ENCODE results near the gene LGALS9.
A peak's percentile ranks its signal among the peaks of the same experiment; 100 is the strongest.
"Not testable (repeated sequence)": the region's sequence is repeated elsewhere in the genome, so short reads cannot be mapped to it uniquely, and the experiment has no call there.

Gene LGALS9

GRCh38 chr17:27654654-27655524 is 23.9 kb downstream of the LGALS9 start:
- DNase-seq (ENCODE audit: low spot score) = peak; percentile 58

- DNase-seq (ENCODE audit: low spot score) = not testable (repeated sequence)
Observed at GRCh38 chr17:27655525-27656111, 24.6 kb downstream of the LGALS9 start.

- DNase-seq (ENCODE audit: low spot score) = not testable (repeated sequence)
Observed at GRCh38 chr17:27656620-27657019, 25.6 kb downstream of the LGALS9 start.

GRCh38 chr17:27657620-27658019 is 26.6 kb downstream of the LGALS9 start:
- no peak for DNase-seq (ENCODE audit: low spot score)

- no peak for DNase-seq (ENCODE audit: low spot score)
Observed at GRCh38 chr17:27659683-27660082, 28.7 kb downstream of the LGALS9 start.

- no peak for DNase-seq (ENCODE audit: low spot score)
Observed at GRCh38 chr17:27660436-27660835, 29.4 kb downstream of the LGALS9 start.

- no peak for DNase-seq (ENCODE audit: low spot score)
Observed at GRCh38 chr17:27663936-27664605, 33.1 kb downstream of the LGALS9 start.

GRCh38 chr17:27664606-27664965 is 33.6 kb downstream of the LGALS9 start:
- no peak for DNase-seq (ENCODE audit: low spot score)

- DNase-seq (ENCODE audit: low spot score) = no peak
Observed at GRCh38 chr17:27665549-27665948, 34.6 kb downstream of the LGALS9 start.

- DNase-seq (ENCODE audit: low spot score) = not testable (repeated sequence)
Observed at GRCh38 chr17:27666270-27666669, 35.3 kb downstream of the LGALS9 start.

- no peak for DNase-seq (ENCODE audit: low spot score)
Observed at GRCh38 chr17:27666831-27667560, 36.0 kb downstream of the LGALS9 start.

- no peak for DNase-seq (ENCODE audit: low spot score)
Observed at GRCh38 chr17:27667656-27668487, 36.9 kb downstream of the LGALS9 start.

- DNase-seq (ENCODE audit: low spot score) = no peak
Observed at GRCh38 chr17:27668488-27668823, 37.5 kb downstream of the LGALS9 start.

GRCh38 chr17:27669136-27669535 is 38.1 kb downstream of the LGALS9 start:
- DNase-seq (ENCODE audit: low spot score) = no peak

GRCh38 chr17:27669850-27670249 is 38.9 kb downstream of the LGALS9 start:
- DNase-seq (ENCODE audit: low spot score) = no peak

GRCh38 chr17:27670791-27671590 is 40.0 kb downstream of the LGALS9 start:
- no peak for DNase-seq (ENCODE audit: low spot score)

- DNase-seq (ENCODE audit: low spot score) = no peak
Observed at GRCh38 chr17:27671591-27671910, 40.6 kb downstream of the LGALS9 start.

- not testable (repeated sequence) for DNase-seq (ENCODE audit: low spot score)
Observed at GRCh38 chr17:27671977-27672480, 41.0 kb downstream of the LGALS9 start.

GRCh38 chr17:27674335-27674734 is 43.3 kb downstream of the LGALS9 start:
- no peak for DNase-seq (ENCODE audit: low spot score)

- DNase-seq (ENCODE audit: low spot score) = no peak
Observed at GRCh38 chr17:27677191-27677590, 46.2 kb downstream of the LGALS9 start.

GRCh38 chr17:27686322-27686721 is 55.3 kb downstream of the LGALS9 start:
- DNase-seq (ENCODE audit: low spot score) = not testable (repeated sequence)

Measured in globus pallidus (tissue), 1 donor.